LNCaP clone FGC (cell line): Measurements from ENCODE around the gene RAE1.
A peak's percentile ranks its signal among the peaks of the same experiment; 100 is the strongest.

Experiments
- DNase-seq: peaks from one replicate; pipeline ENCODE4 v3.0.0-alpha.2; 2011; ENCODE audit warnings: low read depth
- H3K4me3 ChIP-seq: 2 replicates; pipeline ENCODE4 v1.5.1; 2011; ENCODE audit warnings: mild to moderate bottlenecking, low read depth, low read length, control low read depth
- TF ChIP-seq, protein P1 (sequence below): IDR thresholded peaks from 2 replicates; pipeline ENCODE4 v1.5.1; 2012; ENCODE audit warnings: mild to moderate bottlenecking; ENCODE audit not compliant: control insufficient read depth, insufficient read depth; ENCODE audit errors: extremely low read depth

Gene RAE1

DNA sequence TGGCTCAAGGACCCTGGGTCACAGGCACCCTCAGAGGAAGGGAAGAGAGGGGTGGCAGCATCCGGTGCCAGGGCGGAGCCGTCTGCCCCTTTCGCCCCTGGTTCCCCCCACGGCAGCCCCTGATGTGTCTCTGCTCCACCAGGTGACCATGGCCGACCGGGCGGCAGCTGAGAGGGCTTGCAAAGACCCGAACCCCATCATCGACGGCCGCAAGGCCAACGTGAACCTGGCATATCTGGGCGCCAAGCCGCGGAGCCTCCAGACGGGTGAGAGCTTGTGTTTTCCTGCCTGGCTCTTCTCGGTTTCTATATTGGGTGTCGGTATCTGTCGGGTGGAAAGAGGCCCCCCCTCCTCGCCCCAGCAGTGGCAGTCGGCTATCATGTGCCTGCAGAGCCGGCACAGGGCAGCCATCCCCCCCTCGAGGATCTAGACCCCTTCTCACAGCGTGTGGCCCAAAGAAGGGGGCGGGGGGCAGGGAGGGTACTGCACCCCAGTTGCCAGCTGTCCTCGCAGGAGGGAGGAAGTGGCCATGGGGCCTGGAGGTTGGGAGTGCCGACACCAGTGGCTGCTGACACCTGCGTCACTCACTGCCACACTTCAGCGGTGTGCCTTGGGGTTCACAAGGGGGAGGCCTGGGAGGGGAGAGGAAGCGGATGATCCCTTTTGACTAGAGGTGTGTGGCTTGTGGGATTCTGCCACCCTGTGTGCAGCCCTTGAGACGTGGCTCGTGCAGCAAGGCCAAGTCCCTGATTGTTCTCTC, 41.6 kb downstream of the RAE1 start:
- H3K4me3 ChIP-seq: peak overlapping the region; percentile 67
- TF ChIP-seq, protein P1, sequence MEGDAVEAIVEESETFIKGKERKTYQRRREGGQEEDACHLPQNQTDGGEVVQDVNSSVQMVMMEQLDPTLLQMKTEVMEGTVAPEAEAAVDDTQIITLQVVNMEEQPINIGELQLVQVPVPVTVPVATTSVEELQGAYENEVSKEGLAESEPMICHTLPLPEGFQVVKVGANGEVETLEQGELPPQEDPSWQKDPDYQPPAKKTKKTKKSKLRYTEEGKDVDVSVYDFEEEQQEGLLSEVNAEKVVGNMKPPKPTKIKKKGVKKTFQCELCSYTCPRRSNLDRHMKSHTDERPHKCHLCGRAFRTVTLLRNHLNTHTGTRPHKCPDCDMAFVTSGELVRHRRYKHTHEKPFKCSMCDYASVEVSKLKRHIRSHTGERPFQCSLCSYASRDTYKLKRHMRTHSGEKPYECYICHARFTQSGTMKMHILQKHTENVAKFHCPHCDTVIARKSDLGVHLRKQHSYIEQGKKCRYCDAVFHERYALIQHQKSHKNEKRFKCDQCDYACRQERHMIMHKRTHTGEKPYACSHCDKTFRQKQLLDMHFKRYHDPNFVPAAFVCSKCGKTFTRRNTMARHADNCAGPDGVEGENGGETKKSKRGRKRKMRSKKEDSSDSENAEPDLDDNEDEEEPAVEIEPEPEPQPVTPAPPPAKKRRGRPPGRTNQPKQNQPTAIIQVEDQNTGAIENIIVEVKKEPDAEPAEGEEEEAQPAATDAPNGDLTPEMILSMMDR: no peak
- DNase-seq: no peak

DNA sequence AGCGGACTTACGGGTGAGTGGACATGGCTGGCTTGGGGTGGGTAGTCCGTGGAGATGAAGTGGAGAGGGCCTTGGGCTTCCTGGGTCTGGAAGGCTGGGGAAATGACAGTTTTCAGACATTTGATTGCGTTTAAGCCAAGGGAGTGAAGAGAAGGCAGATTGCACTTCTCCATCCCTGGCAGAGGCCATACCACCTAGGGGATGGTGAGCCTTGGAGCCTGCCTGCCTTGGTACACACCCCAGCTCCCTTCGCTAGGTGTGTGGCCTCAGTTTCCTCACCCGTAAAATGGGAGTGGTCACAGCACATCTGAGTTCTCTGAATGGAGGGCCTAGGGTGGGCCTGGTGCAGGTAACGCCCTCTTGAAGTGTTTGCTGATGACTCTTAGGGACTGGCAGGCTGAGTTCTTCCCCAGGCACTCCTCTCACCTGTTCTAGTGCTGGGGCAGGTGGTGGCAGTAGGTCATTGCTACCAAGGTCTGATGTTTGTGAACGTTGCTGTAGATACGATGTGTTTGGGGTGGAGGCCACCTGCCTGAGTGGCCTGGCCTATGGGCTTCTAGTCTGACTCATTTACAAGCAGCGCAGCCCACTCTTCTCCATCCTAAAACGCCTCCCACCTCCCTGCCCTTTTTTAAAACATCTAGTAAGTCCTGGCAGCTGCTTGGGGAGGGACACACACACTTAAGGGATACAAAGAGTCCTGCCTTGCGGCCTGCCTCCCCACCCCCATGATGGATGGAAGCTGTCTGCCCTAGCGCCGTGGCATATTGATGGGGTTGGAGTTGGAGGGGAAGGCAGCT, 42.5 kb downstream of the RAE1 start:
- TF ChIP-seq, protein P1: no peak
- H3K4me3 ChIP-seq: no peak overlapping the region
- DNase-seq: no peak

DNA sequence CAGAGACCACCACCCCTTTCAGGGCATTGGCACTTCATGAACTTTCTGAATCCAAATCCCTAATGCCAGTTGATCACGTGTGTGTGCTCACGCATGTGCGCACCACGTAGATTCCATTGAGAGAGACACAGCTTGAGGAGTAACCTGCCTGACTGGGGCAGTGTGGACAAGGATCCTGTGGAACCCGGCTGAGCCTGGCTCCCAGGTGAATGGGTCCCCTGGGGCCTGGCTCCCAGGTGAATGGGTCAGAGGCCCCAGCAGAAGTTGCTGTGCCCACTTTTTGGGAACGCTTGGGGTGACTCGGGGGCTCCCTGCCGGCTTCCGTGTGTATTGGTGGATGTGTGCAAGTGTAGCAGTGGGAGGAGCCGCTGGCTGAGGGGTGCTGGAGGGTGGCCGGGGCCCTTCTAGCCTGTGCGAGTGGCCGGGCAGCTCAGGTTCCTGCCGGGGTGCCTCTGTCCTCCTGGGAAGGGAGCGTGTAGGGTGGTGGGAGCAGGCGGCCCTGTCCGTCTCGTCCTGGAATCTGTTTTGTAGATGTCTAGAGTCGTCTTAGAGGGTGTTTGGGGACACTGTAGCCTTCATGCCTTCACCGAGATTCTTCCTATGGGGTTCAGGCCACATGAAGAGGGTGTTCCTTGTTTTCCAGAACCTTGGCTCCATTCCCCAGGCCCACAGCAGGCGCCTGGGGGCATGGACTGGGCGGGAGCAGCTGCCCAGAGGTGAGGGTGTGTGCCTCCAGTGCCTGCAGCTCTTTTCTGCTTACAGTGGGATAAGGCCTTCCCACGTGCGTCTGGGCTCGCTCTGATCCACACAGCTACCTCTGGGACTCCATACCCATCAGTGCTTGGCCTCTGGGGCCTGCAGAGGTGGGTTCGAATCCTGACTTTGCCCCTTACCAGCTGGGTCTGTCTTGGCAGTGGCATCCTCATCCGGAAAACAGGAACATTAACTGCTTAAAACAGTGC, 43.3 kb downstream of the RAE1 start:
- H3K4me3 ChIP-seq: no peak overlapping the region
- no peak for DNase-seq

GRCh38 chr20:57395111-57395966, 44.3 kb downstream of the RAE1 start:
- no peak overlapping the region for H3K4me3 ChIP-seq
- TF ChIP-seq, protein P1: no peak
- DNase-seq: no peak

More for the DNA sequence above, 43.3 kb downstream of the RAE1 start:
- TF ChIP-seq, protein P1: no peak

DNA sequence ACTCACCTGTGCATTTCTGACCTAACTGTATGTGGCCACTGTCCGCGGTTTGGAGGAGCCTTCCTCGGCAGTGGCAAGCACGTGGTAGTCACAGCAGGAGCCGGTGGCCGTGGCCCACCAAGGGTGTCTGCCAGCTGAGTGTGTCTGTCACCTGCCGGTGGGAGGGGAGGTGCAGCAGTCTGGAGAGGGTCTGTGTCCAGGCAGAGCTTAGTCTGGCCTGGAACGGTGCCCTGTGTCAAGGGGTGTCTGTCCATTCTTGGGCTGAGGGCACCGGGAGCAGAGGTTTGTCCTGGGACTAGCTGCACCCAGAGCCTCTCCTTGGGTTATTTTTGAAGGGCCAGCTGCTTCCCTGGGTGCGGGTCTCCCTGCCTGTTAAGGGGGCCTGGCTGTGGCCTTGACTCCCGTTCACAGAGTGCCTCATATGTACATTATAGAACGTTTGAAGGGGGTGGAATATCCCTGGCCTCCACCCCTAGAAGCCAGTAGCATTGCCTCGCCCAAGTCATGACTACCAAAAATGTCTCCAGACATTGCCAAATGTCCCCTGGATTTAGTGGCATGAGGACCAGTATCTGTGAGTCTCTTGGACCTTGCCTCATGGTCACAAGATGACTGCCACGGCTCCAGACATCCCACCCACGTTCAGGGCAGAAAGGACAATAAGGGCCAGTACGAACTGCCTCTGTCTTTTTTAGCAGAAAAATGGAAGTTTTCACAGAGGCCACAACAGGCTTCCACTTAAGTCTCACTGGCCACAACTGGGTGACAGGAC, 45.3 kb downstream of the RAE1 start:
- TF ChIP-seq, protein P1: no peak
- no peak for DNase-seq
- H3K4me3 ChIP-seq: no peak overlapping the region
